GM18873 (cell line): ENCODE results near the gene ZMYND11.
"Not testable (repeated sequence)": the region's sequence is repeated elsewhere in the genome, so short reads cannot be mapped to it uniquely, and the experiment has no call there.

Source experiments
- ATAC-seq: cut with Tn5 transposase; IDR thresholded peaks from one replicate; pipeline ENCODE4 v1.9.1; 2021; ENCODE audit warnings: mild to moderate bottlenecking, moderate library complexity, moderate number of reproducible peaks; ENCODE audit not compliant: unreplicated experiment, low FRiP score

ZMYND11 gene

GRCh38 chr10:241451-241850 is 106.2 kb downstream of the ZMYND11 start:
- ATAC-seq: no peak

- no peak for ATAC-seq
Measured at GRCh38 chr10:241966-242643, 106.8 kb downstream of the ZMYND11 start.

DNA sequence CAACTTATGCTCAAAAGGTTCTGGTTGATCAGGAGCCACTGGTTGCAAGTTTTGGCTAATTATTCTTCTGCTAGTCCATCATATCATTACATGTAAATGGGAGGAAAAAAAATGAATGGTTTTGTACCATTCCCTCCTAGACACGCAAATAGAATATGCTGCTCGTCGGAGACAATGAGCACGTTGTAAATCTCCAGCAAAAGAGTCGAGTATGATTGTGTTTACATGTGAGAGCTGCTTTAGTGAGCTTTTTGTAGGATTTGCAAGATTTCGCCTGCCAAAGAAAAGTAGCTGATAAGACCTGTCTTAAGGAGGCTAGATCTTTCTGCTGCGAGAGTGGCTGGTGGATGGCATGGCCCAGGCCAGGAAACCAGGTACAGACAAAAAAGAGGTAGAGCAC is 109.0 kb downstream of the ZMYND11 start:
- ATAC-seq: no peak

DNA sequence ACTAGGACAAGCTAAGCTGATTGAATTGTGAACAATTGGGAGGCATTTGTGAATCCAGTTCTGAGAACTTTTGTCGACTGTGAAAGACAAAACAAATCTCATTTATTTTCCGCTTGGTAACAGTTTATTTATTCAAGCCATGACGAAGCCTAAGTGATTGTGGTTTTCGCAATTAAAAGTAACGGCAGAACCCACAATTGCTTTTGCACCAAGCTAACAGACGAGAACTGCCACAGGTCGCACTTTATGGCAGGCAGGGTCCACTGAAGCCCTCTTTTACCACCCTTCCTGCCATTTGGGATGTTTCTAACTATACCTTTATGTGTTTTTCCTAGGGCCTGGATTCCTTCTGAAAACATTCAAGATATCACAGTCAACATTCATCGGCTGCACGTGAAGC is 111.2 kb downstream of the ZMYND11 start:
- no peak for ATAC-seq

DNA sequence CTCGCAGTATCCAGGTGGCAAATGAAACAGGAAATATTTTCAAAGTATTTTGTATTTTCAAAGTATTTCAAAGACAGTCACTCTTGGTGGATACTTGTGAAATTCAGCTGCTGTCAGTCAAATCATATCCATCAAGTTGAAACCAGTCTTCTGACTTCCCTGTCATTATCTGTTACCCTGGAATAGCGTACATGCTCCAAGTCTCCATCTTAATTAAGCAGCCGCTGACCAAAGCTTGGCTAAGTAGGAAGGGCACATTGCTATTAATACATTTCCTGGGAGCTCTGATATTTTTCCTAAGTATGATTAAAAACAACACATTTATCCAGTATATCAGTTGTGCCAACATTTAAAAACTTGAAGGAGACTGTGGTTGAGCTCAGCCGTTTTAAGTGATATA is 112.2 kb downstream of the ZMYND11 start:
- ATAC-seq: no peak

- ATAC-seq: no peak
Measured at GRCh38 chr10:248307-248706, 113.1 kb downstream of the ZMYND11 start.

GRCh38 chr10:251982-252582 is 116.8 kb downstream of the ZMYND11 start:
- no peak for ATAC-seq

- ATAC-seq: no peak
Measured at GRCh38 chr10:260819-261429, 125.7 kb downstream of the ZMYND11 start.

GRCh38 chr10:264160-265073 is 129.2 kb downstream of the ZMYND11 start:
- ATAC-seq: not testable (repeated sequence)

DNA sequence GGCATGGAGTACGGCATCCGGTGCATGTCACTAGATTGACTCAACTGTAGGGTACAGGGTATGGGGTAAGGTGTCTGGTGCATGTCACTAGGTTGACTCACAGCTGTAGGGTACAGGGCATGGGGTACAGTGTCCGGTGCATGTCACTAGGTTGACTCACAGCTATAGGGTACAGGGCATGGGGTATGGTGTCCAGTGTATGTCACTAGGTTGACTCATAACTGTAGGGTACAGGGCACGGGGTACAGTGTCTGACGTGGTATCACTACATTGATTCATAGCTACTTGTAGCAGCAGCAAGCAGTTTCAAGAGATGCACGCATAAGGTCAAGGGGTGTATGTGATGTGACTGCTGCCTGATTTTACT is 129.8 kb downstream of the ZMYND11 start:
- peak; percentile 36 for ATAC-seq

- not testable (repeated sequence) for ATAC-seq
Measured at GRCh38 chr10:265816-266588, 130.7 kb downstream of the ZMYND11 start.

- ATAC-seq: no peak
Measured at GRCh38 chr10:266974-267425, 131.7 kb downstream of the ZMYND11 start.

DNA sequence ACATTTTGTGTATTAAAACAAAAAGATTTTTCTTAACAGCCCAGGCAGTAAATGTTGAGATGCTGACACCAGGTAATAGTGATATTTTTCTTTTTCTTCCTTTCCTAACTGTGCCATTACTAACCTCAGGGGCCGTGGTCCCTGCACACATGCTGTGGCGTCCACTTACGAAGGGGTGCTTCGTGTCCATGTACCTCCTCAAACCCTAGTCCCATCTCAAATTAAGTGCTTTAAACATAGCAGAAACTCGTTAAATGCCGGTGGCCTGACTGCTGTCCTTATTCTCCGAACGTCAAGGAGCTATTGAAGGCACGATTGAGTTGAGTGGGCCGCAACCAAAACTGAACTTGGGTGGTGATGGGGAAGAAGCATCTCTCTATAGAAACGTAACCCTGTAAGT is 132.4 kb downstream of the ZMYND11 start:
- ATAC-seq: no peak

GRCh38 chr10:269440-270074 is 134.3 kb downstream of the ZMYND11 start:
- no peak for ATAC-seq

- ATAC-seq: no peak
Measured at GRCh38 chr10:271201-271600, 135.9 kb downstream of the ZMYND11 start.

GRCh38 chr10:271722-272121 is 136.5 kb downstream of the ZMYND11 start:
- ATAC-seq: no peak

- ATAC-seq: no peak
Measured at GRCh38 chr10:273088-273487, 137.8 kb downstream of the ZMYND11 start.

DNA sequence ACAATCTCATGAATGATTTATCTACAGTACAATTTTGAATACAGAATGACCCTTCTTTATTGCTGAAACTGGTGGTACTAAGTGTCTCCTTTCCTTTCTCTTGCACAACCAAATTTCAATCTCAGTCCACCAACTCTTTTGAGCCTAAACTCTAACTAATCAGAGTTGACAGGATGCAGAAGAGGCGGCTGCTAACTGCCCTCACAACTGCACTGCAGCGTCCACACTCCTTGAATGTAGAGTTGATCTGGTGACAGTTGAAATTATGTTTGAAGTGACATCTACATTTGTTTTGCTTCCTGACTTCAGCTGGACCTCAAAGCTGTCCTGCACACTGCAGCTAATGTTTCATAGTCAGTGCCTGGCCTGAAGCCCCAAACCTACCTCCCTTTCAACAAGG is 139.6 kb downstream of the ZMYND11 start:
- ATAC-seq: no peak

GRCh38 chr10:275680-276079 is 140.4 kb downstream of the ZMYND11 start:
- no peak for ATAC-seq

- no peak for ATAC-seq
Measured at GRCh38 chr10:277963-278362, 142.7 kb downstream of the ZMYND11 start.
